SW 1271 (cell line): Measurements from ENCODE around the gene MRGPRD.
"Not testable (repeated sequence)": the region's sequence is repeated elsewhere in the genome, so short reads cannot be mapped to it uniquely, and the experiment has no call there.

Experiments
- DNase-seq, 2 experiments: peaks; one replicate each; lab custom pipeline; 2025; lab: John Stamatoyannopoulos, UW

Gene MRGPRD

GRCh38 chr11:69005631-69006368 is 25.0 kb upstream of the MRGPRD start:
- no peak for DNase-seq

- no peak for DNase-seq
Measured at GRCh38 chr11:69005183-69005630, 24.4 kb upstream of the MRGPRD start.

GRCh38 chr11:69004411-69005182 is 23.8 kb upstream of the MRGPRD start:
- no peak for DNase-seq

GRCh38 chr11:69003866-69004367 is 23.1 kb upstream of the MRGPRD start:
- no peak for DNase-seq

- no peak for DNase-seq
Measured at GRCh38 chr11:69003301-69003865, 22.6 kb upstream of the MRGPRD start.

GRCh38 chr11:69002570-69003231 is 21.9 kb upstream of the MRGPRD start:
- DNase-seq = no peak

GRCh38 chr11:69002110-69002569 is 21.4 kb upstream of the MRGPRD start:
- DNase-seq = no peak

GRCh38 chr11:69001243-69002081 is 20.7 kb upstream of the MRGPRD start:
- DNase-seq = no peak

GRCh38 chr11:69000831-69001242 is 20.1 kb upstream of the MRGPRD start:
- peak in 1 of 2 experiments; percentile 43 for DNase-seq

GRCh38 chr11:69000391-69000790 is 19.6 kb upstream of the MRGPRD start:
- DNase-seq = no peak

GRCh38 chr11:68999748-69000355 is 19.1 kb upstream of the MRGPRD start:
- DNase-seq = not testable (repeated sequence)

- DNase-seq = no peak
Measured at GRCh38 chr11:68999093-68999747, 18.4 kb upstream of the MRGPRD start.

- no peak for DNase-seq
Measured at GRCh38 chr11:68998390-68998911, 17.7 kb upstream of the MRGPRD start.

- no peak for DNase-seq
Measured at GRCh38 chr11:68997995-68998348, 17.2 kb upstream of the MRGPRD start.

GRCh38 chr11:68997124-68997994 is 16.6 kb upstream of the MRGPRD start:
- DNase-seq = no peak

GRCh38 chr11:68996376-68997123 is 15.8 kb upstream of the MRGPRD start:
- no peak for DNase-seq

GRCh38 chr11:68994894-68995285 is 14.1 kb upstream of the MRGPRD start:
- DNase-seq = no peak

GRCh38 chr11:68994161-68994893 is 13.5 kb upstream of the MRGPRD start:
- no peak for DNase-seq
